ENCODE measurements around the gene KANK2. TPM values are rescaled to one million over a fixed set of nuclear protein-coding genes. Genes with fewer than 3 reads are reported as not detected.

The KANK2 gene
- total and polyA plus RNA-seq, 2 of the 13 experiments (the other 11 are each of a cell fraction or from before 2014, with no cell fraction given), result 5.7 to 12.9 TPM

- TF ChIP-seq, protein P1, sequence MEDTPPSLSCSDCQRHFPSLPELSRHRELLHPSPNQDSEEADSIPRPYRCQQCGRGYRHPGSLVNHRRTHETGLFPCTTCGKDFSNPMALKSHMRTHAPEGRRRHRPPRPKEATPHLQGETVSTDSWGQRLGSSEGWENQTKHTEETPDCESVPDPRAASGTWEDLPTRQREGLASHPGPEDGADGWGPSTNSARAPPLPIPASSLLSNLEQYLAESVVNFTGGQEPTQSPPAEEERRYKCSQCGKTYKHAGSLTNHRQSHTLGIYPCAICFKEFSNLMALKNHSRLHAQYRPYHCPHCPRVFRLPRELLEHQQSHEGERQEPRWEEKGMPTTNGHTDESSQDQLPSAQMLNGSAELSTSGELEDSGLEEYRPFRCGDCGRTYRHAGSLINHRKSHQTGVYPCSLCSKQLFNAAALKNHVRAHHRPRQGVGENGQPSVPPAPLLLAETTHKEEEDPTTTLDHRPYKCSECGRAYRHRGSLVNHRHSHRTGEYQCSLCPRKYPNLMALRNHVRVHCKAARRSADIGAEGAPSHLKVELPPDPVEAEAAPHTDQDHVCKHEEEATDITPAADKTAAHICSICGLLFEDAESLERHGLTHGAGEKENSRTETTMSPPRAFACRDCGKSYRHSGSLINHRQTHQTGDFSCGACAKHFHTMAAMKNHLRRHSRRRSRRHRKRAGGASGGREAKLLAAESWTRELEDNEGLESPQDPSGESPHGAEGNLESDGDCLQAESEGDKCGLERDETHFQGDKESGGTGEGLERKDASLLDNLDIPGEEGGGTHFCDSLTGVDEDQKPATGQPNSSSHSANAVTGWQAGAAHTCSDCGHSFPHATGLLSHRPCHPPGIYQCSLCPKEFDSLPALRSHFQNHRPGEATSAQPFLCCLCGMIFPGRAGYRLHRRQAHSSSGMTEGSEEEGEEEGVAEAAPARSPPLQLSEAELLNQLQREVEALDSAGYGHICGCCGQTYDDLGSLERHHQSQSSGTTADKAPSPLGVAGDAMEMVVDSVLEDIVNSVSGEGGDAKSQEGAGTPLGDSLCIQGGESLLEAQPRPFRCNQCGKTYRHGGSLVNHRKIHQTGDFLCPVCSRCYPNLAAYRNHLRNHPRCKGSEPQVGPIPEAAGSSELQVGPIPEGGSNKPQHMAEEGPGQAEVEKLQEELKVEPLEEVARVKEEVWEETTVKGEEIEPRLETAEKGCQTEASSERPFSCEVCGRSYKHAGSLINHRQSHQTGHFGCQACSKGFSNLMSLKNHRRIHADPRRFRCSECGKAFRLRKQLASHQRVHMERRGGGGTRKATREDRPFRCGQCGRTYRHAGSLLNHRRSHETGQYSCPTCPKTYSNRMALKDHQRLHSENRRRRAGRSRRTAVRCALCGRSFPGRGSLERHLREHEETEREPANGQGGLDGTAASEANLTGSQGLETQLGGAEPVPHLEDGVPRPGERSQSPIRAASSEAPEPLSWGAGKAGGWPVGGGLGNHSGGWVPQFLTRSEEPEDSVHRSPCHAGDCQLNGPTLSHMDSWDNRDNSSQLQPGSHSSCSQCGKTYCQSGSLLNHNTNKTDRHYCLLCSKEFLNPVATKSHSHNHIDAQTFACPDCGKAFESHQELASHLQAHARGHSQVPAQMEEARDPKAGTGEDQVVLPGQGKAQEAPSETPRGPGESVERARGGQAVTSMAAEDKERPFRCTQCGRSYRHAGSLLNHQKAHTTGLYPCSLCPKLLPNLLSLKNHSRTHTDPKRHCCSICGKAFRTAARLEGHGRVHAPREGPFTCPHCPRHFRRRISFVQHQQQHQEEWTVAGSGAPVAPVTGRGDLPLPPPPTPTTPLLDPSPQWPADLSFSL (CRISPR knock-in tag; IDR thresholded peaks at IDR 0.05), result no peak
- no peak for TF ChIP-seq TCF7L2 (IDR thresholded peaks at IDR 0.05; ENCODE audit: low read depth, low read length)
- TF ChIP-seq, protein P2, sequence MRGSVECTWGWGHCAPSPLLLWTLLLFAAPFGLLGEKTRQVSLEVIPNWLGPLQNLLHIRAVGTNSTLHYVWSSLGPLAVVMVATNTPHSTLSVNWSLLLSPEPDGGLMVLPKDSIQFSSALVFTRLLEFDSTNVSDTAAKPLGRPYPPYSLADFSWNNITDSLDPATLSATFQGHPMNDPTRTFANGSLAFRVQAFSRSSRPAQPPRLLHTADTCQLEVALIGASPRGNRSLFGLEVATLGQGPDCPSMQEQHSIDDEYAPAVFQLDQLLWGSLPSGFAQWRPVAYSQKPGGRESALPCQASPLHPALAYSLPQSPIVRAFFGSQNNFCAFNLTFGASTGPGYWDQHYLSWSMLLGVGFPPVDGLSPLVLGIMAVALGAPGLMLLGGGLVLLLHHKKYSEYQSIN (CRISPR knock-in tag; IDR thresholded peaks at IDR 0.05; ENCODE audit: borderline replicate concordance), result no peak
- TF ChIP-seq, protein P3, sequence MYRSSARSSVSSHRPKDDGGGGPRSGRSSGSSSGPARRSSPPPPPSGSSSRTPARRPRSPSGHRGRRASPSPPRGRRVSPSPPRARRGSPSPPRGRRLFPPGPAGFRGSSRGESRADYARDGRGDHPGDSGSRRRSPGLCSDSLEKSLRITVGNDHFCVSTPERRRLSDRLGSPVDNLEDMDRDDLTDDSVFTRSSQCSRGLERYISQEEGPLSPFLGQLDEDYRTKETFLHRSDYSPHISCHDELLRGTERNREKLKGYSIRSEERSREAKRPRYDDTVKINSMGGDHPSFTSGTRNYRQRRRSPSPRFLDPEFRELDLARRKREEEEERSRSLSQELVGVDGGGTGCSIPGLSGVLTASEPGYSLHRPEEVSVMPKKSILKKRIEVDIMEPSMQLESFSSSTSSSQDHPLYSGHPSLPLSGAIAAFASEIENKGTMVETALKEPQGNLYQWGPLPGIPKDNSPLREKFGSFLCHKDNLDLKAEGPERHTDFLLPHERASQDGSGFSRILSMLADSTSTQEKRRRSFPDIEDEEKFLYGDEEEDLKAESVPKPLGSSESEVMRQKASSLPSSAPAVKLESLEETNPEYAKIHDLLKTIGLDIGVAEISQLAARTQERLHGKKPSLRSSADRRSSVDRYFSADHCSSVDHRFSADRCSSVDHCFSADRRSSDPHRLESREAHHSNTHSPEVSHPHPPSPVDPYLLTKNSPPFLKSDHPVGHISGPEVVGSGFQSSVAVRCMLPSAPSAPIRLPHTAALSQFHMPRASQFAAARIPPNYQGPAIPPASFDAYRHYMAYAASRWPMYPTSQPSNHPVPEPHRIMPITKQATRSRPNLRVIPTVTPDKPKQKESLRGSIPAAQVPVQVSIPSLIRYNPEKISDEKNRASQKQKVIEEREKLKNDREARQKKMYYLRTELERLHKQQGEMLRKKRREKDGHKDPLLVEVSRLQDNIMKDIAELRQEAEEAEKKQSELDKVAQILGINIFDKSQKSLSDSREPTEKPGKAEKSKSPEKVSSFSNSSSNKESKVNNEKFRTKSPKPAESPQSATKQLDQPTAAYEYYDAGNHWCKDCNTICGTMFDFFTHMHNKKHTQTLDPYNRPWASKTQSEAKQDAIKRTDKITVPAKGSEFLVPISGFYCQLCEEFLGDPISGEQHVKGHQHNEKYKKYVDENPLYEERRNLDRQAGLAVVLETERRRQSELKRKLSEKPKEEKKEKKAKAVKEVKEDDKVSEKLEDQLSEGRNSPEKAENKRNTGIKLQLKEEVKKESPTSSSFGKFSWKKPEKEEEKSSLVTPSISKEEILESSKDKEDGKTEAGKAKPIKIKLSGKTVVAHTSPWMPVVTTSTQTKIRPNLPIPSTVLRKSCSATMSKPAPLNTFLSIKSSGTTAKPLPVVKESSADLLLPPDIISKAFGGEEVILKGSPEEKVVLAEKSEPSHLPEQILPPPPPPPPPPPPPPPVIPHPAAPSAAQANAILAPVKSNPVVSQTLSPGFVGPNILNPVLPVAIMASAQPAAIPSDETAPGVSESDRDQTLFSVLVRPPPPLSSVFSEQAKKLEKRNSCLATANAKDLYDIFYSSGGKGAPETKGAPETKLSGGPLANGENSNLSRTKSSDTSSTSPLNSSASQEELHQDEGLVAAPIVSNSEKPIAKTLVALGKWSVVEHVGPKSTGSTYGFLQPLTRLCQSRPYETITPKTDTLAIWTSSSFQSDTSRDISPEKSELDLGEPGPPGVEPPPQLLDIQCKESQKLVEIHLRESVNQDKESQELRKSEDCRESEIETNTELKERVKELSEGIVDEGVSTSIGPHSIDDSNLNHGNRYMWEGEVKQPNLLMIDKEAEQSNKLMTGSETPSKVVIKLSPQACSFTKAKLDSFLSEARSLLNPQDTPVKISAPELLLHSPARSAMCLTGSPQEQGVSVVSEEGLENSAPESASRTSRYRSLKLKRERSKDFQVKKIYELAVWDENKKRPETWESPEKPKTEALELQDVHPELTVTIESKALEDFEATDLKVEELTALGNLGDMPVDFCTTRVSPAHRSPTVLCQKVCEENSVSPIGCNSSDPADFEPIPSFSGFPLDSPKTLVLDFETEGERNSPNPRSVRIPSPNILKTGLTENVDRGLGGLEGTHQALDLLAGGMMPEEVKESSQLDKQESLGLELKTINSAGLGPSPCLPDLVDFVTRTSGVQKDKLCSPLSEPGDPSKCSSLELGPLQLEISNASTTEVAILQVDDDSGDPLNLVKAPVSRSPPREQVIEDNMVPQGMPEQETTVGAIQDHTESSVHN (CRISPR knock-in tag; IDR thresholded peaks at IDR 0.05), result no peak
- TF ChIP-seq LBX2 (CRISPR knock-in tag; IDR thresholded peaks at IDR 0.05; ENCODE audit: borderline replicate concordance), result no peak
- peak; percentile 83 for TF ChIP-seq MYC (CRISPR knock-in tag; IDR thresholded peaks at IDR 0.05; ENCODE audit: borderline replicate concordance)
- TF ChIP-seq, protein P4, sequence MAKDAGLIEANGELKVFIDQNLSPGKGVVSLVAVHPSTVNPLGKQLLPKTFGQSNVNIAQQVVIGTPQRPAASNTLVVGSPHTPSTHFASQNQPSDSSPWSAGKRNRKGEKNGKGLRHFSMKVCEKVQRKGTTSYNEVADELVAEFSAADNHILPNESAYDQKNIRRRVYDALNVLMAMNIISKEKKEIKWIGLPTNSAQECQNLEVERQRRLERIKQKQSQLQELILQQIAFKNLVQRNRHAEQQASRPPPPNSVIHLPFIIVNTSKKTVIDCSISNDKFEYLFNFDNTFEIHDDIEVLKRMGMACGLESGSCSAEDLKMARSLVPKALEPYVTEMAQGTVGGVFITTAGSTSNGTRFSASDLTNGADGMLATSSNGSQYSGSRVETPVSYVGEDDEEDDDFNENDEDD (CRISPR knock-in tag; IDR thresholded peaks at IDR 0.05; ENCODE audit: borderline replicate concordance), result peak; percentile 100
- TF ChIP-seq DPF2 (CRISPR knock-in tag; IDR thresholded peaks at IDR 0.05; ENCODE audit: borderline replicate concordance, low read depth), result no peak
These were observed 41.8 kb downstream of the KANK2 start, which contains the start of gene SPC24 (continued) for GRCh38 chr19:11155373-11156120.

Measured in HepG2 (cell line).